ENCODE measurements around the gene DNAI2.

The DNAI2 gene

DNA sequence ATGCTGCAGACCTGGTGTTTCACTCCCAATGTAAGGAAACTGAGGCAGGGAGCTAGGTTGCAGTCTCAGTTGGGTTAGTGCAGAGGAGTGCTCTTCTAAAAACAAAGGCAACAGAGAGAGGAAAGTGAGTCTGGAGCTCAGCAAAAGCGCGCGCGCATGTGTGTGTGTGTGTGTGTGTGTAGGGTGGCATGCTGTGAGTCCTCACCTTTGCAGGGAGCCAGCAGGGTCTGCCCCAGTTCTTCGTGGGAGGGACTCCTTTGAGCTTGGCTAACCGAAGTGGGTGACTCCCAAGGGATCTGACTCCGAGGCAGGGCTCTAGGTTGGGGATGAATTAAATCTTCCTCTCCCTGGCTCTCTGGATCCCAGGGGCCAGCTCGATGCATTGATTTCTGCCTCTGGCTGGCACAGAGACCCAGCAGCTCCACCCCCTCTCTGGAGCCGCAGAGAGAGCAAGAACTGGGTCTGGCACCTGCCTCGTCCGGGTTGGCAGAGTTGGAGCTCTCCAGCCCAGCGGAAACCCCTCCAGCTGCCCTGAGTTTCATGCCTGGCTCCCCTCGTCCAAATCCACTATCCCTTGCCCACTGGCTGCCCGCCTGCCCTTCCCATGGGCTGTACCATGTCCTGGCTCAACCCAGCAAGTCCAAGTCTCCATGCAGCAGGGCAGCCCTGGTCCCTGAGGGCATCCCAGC is 88.9 kb downstream of the DNAI2 start:
- DNase-seq (ENCODE audit: low read depth) = no peak

All from activated T-cell treated with anti-CD3 and anti-CD28 coated beads for 1 hour (primary cell).